Activated CD4-positive, alpha-beta T cell treated with anti-CD3 and anti-CD28 coated beads for 36 hours (primary cell): ENCODE data around the gene FASTKD3. TPM values are rescaled to one million over a fixed set of nuclear protein-coding genes. Genes with fewer than 3 reads are reported as not detected.

ENCODE experiments used
- total RNA-seq, 2 experiments: library from RNA; stranded (reverse); gene quantifications; one replicate each; pipeline ENCODE4 v1.2.3, GENCODE V29; 2021

Gene FASTKD3
- total RNA-seq, 2 experiments from 2014 or later, result 9.2 to 9.6 TPM

Other genes starting within 250 kb of the FASTKD3 start
- not detected for gene CFAP90, start 17.9 kb downstream of the FASTKD3 start, total RNA-seq
- 10 to 100 TPM; 49.3 to 52.9 TPM for gene MTRR, start 117 bp upstream of the FASTKD3 start, total RNA-seq